Ascending aorta (tissue), 2 donors: ENCODE results near the gene ADAP1. TPM values are rescaled to one million over a fixed set of nuclear protein-coding genes. Genes with fewer than 3 reads are reported as not detected.
A peak's percentile ranks its signal among the peaks of the same experiment; 100 is the strongest.
"Not testable (repeated sequence)": the region's sequence is repeated elsewhere in the genome, so short reads cannot be mapped to it uniquely, and the experiment has no call there.

Experiments
- DNase-seq, 2 donors: peaks; one replicate each; pipeline ENCODE4 v3.0.0-alpha.2; 2019; ENCODE audit warnings: low spot score in 2 of 2
- H3K27ac ChIP-seq, 2 donors: fragments of 200-600 bp; sonication (generic); one replicate each; pipeline ENCODE4 v1.5.1; 2016 to 2017; ENCODE audit warnings: mild to moderate bottlenecking in 1 of 2
- H3K27me3 ChIP-seq: fragments of 200-600 bp; sonication (generic); one replicate; pipeline ENCODE4 v1.5.1; 2017
- H3K36me3 ChIP-seq, 2 donors: fragments of 200-600 bp; sonication (generic); one replicate each; pipeline ENCODE4 v1.5.1; 2016
- H3K4me1 ChIP-seq, 2 donors: fragments of 200-600 bp; sonication (generic); one replicate each; pipeline ENCODE4 v1.5.1; 2016 to 2017; ENCODE audit warnings: mild to moderate bottlenecking in 1 of 2
- H3K4me3 ChIP-seq, 2 donors: fragments of 200-600 bp; sonication (generic); one replicate each; pipeline ENCODE4 v1.5.1; 2016 to 2017; ENCODE audit warnings: mild to moderate bottlenecking in 1 of 2
- H3K9me3 ChIP-seq, 2 donors: fragments of 200-600 bp; sonication (generic); one replicate each; pipeline ENCODE4 v1.5.1; 2016
- CTCF ChIP-seq, 3 experiments: fragments of 200-600 bp in 2 of 3; fragments of 450-650 bp in 1 of 3; sonication (generic) in 2 of 3; IDR thresholded peaks; one replicate each; pipeline ENCODE4 v1.5.1; 2016 to 2019; ENCODE audit warnings: antibody characterized with exemption in 3 of 3, mild to moderate bottlenecking in 1 of 3, moderate library complexity in 1 of 3
- intact Hi-C: fragments of 100-400 bp; cut with DNase I; formaldehyde crosslinking; loops from one replicate; pipeline ENCODE4 v1.15.1; 2023
- total RNA-seq: library from RNA; depleted of rRNA; stranded (reverse); fragments of >200 nt; gene quantifications from one replicate; pipeline ENCODE4 v1.1.0, GENCODE V29; 2016

ADAP1 gene
- total RNA-seq, 1 donor from 2014 or later, result 44.5 TPM

GRCh38 chr7:924541-925231, 29.8 kb downstream of the ADAP1 start:
- intact Hi-C loops, result no loop called here

GRCh38 chr7:924042-924441, 30.4 kb downstream of the ADAP1 start:
- H3K27me3 ChIP-seq, intact Hi-C loops, H3K4me3 ChIP-seq, H3K36me3 ChIP-seq, H3K4me1 ChIP-seq, H3K27ac ChIP-seq, H3K9me3 ChIP-seq: not testable (repeated sequence)
- peak in 1 of 2 donors; percentile 50 for DNase-seq

More at GRCh38 chr7:924541-925231, 29.8 kb downstream of the ADAP1 start:
- no peaks in the 10 kb centered on the region for H3K9me3 ChIP-seq
- no peak for TF ChIP-seq CTCF (IDR thresholded peaks at IDR 0.05)
- H3K27ac ChIP-seq, result no peak overlapping the region
- peaks cover 3% of the 10 kb centered on the region in 2 donors for H3K4me1 ChIP-seq
- H3K36me3 ChIP-seq, result no peaks in the 10 kb centered on the region
- H3K27me3 ChIP-seq, result no peaks in the 10 kb centered on the region
- DNase-seq, result peak; percentile 8 to 63
- H3K4me3 ChIP-seq, result no peak overlapping the region

GRCh38 chr7:923108-924041, 31.1 kb downstream of the ADAP1 start:
- peaks cover 3% of the 10 kb centered on the region in 2 donors for H3K4me1 ChIP-seq
- no peaks in the 10 kb centered on the region for H3K27me3 ChIP-seq
- intact Hi-C loops, result no loop called here
- H3K27ac ChIP-seq, result no peak overlapping the region
- H3K36me3 ChIP-seq, result no peaks in the 10 kb centered on the region
- no peaks in the 10 kb centered on the region for H3K9me3 ChIP-seq
- H3K4me3 ChIP-seq, result no peak overlapping the region
- no peak for TF ChIP-seq CTCF (IDR thresholded peaks at IDR 0.05)
- DNase-seq, result peak; percentile 79 to 88

- Histone ChIP-seq H3K4me3 (no peak overlapping the region), H3K27me3 (no peaks in the 10 kb centered on the region), H3K9me3 (no peaks in the 10 kb centered on the region), H3K4me1 (peaks cover 3% of the 10 kb centered on the region in 2 donors), H3K36me3 (peaks cover 0 to 2% of the 10 kb centered on the region in 2 donors), H3K27ac (no peak overlapping the region)
- TF ChIP-seq CTCF (IDR thresholded peaks at IDR 0.05), result no peak
- DNase-seq, result peak; percentile 5 to 61
- intact Hi-C loops, result no loop called here
Observed at GRCh38 chr7:922334-923107, 32.0 kb downstream of the ADAP1 start.

- Histone ChIP-seq H3K27ac (no peak overlapping the region), H3K4me1 (peaks cover 3% of the 10 kb centered on the region in 2 donors), H3K9me3 (no peaks in the 10 kb centered on the region), H3K4me3 (no peak overlapping the region), H3K27me3 (no peaks in the 10 kb centered on the region), H3K36me3 (peaks cover 0 to 2% of the 10 kb centered on the region in 2 donors)
- intact Hi-C loops, result no loop called here
- no peak for TF ChIP-seq CTCF (IDR thresholded peaks at IDR 0.05)
- peak; percentile 8 to 61 for DNase-seq
Observed at GRCh38 chr7:921581-922333, 32.7 kb downstream of the ADAP1 start.
